ENCODE data around the gene BBS1.

DNA sequence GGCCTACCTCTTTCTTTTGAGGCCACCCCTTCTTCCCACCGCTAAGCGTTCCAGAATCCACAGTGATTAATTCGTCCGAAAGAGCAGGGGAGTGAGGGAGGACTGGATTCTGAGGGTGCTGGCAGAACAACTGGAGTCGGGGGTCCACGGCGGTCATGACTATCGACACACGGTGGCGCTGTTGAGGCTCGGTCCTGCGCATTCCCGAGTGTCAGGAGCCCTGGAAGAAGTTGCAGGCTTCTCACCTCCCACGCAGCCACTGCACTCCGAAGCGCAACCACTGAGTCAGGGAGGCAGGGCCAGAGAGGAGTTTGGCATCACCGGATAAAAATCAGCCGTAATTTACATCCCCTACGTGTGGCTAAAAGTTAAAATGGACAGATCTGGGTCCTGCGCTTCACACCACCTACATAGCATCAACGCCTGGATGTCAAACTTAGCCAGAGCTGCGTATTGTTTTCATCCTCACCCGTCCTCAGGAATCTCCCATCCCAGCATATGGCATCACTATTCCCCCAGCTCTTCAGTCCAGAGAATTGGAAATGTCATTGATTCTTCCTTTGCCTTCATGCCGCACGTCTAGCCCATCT is 68.7 kb downstream of the BBS1 start:
- no peak for TF ChIP-seq POLR2A (IDR thresholded peaks at IDR 0.05)
- TF ChIP-seq, protein P1, sequence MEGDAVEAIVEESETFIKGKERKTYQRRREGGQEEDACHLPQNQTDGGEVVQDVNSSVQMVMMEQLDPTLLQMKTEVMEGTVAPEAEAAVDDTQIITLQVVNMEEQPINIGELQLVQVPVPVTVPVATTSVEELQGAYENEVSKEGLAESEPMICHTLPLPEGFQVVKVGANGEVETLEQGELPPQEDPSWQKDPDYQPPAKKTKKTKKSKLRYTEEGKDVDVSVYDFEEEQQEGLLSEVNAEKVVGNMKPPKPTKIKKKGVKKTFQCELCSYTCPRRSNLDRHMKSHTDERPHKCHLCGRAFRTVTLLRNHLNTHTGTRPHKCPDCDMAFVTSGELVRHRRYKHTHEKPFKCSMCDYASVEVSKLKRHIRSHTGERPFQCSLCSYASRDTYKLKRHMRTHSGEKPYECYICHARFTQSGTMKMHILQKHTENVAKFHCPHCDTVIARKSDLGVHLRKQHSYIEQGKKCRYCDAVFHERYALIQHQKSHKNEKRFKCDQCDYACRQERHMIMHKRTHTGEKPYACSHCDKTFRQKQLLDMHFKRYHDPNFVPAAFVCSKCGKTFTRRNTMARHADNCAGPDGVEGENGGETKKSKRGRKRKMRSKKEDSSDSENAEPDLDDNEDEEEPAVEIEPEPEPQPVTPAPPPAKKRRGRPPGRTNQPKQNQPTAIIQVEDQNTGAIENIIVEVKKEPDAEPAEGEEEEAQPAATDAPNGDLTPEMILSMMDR (IDR thresholded peaks at IDR 0.05): peak; percentile 62 to 89 (median 79)
- TF ChIP-seq POLR2AphosphoS5 (IDR thresholded peaks at IDR 0.05): peak in 1 of 3 donors; percentile 18

All from breast epithelium (tissue), 3 donors.